ENCODE results near the gene CDHR2.
"Not testable (repeated sequence)": the region's sequence is repeated elsewhere in the genome, so short reads cannot be mapped to it uniquely, and the experiment has no call there.

CDHR2 gene

DNA sequence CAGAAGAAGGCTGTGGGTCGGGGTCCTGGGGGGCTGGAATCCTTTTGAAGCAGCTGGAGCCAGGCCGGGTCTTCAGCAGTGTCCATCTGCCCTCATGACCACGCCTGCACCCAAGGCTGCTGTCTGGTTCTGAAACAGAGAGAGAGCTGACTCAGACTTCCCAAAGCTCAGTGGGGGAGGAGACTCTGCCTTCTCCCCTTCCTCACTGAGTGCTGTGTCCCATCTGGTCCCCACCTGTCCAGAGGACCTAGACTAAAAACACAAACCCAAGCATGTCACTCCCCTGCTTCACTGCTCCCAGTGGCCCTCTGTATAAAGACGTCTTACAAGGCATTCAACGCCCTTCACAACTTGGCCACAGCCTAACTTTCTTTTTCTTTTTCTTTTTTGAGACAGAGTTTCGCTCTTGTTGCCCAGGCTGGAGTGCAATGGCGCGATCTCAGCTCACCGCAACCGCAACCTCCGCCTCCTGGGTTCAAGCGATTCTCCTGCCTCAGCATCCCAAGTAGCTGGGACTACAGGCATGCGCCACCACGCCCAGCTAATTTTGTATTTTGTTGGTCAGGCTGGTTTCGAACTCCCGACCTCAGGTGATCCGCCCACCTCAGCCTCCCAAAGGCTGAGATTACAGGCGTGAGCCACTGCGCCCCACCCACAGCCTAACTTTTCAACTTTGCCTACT lies 50.7 kb downstream of the CDHR2 start:
- DNase-seq, result not testable (repeated sequence)

DNA sequence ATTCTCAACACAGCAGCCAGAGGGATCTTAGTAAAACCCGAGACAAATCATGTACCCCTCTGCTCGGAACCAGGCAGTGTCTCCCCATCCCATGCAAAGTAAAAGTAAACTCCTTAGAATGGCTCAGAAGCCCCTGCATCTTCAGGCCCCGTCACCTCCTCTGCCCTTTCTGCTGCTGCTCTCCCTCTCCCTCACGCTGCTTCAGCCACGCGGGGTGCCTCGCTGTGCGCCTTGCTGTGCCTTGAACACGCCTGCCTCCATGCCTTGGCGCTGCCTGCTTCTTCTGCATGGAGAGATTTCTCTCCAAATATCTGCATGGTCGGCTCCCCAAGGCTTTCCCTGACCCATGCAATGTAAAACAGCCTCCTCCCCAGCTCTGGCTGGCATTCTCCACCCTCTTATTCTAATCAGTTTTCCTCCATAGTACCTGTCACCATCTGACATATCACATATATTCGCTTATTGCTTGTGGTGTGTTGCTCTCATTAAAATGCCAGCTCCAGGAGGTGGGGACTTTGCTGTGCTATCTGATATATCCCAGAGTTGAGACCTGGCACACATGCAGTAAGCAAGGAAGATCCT lies 52.9 kb downstream of the CDHR2 start:
- no peak for DNase-seq

DNA sequence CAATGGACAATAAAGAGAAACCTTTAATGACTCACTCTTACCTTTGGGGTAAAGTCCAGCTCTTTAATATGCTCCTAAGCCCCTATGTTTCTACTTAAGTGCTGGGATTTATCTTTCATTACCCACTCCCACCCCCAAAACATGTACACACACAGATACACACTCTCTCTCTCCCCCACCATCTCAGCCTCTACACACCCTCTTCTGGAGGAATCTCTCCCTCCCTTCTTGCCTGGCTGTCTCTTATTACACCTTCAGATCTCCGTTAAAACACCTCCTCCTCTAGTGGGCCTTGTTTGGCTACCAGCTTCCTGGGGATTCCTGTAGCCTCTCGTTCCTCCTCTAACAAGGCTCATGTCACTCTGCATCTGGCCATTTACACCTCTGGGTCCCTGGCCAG lies 53.9 kb downstream of the CDHR2 start:
- DNase-seq, result no peak

DNA sequence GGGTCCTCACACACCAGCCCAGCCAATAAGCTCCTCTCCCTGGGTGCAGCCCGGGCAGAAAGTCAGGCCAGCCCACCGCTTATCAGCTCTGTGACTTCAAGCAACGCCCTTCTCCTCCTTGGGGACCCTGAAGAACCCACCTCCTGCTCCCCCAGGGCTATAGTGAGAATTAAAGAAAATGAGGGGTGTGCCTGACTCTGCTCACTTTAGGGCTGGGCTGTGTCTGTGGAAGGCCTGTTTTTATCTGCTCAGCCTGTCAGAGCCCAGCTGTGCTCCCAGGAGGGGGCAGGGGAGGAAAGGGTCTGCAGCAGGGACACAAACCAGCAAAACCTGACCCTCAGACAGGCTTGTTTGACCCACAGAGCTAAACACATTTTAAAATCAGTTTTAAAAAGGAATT lies 56.9 kb downstream of the CDHR2 start:
- DNase-seq, result no peak

DNA sequence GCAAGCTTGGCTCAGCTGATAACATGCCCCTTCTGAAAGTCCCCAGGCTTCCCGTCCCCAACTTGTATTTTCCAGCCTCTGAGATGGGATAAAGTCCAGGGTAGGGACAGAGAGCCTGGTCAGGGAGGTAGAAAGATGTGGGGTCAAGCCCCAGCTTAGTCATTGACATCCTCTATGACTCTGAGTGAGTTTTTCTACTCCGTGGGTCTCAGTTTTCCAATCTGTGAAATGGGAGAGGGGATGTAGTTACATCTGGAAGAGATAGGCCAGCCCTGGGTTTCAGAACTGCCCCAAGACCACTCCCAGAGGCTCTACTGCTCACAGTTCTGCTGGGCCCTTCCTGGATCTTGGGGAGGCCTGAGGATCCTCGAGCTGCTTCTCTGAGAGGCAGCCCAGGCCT lies 57.7 kb downstream of the CDHR2 start:
- no peak for DNase-seq

DNA sequence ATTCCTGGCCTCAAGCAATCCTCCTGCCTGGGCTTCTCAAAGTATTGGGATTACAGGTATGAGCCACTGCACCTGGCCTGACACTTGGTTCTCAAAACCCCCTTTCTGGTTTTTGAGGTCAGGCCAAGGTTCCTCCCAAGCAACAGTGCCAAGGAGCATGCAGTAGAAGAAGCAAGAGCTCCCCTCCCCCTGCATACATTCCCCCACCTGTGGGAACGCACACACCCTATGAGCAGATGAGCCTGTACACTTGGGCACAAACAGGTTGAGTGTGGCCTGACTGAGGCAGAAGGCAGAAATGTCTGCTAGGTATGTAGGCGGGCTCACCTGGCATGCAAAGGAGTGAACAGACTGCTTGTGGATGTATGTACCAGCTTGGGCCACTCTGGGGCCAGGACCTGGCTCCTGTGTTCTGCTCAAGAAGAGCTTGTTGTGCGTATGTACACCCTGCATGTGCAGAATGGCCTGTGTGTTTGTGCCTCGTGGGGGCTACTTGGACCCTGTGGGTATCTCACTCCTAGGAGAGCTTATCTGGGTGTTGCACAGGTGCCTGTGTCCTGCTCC lies 59.1 kb downstream of the CDHR2 start:
- no peak for DNase-seq

DNA sequence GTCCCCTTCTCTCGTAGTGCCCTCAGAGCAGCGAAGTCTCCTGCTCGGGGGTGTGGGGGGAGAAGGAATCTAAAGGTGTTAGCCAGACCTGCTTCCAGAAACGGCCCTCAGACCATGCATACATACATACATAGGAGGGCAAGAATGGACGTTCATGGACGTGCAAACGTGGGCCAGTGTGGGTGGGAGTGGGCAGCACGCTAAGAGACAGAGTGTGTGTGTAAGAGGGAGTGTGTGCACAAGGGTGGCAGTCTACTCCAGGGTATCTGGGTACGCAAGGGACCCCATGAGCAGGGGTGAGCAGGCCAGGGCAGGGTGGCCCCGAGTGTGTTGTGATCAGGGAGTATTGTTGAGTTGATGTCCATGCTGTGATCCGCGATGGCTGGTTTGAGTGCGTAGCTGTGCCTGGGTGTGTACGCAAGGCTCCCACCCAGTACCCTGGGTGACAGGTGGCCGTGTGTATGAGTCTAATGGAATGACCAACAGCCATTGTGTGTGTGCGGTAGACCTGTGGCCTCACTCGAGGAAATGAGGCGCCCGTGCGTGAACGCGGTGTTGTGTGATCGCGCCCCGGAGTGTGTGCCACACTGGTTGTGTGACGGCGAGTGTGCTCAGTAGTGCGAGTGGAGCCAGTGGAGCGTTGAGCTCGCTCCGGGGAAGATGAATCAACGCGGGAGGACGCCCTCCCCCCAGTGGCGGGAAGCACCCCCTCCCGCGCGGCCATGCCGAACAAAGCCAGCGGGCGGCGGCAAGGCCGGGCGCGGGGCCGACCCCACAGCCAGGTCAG lies 60.0 kb downstream of the CDHR2 start:
- DNase-seq, result no peak

DNA sequence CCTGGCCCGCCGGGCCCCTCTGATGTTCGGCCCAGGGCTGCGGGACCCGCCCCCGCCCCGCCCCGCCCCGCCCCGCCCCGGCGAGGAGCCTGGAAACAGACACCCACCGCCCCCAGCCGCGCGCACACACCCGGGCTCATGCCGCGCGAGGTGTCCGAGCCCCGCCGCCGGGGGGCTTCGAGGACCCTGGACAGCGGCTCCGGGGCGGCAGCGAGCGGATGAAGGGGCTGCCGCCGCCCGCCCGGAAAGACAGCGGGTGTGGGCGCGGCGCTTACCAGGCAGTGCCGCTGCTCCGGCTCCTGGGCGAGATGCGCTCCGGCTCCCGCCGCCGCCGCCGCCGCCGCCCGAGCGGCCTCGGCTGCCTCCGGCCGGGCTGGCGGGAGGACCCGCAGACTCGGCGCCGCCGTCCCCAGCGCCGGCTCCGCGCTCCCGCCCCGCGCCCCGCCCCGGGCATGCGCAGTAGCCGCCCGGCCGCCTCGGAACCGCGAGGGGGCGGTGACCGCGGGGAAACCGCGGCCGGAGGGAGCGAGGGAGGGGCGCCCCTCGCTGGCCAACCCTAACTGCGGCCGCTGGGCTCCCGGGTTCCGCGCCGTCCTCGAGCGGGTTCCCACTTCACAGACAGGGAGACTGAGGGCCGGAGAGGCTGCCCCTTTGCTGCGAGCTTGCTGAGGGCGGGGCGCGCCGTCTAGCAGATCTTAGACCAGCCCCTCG lies 60.7 kb downstream of the CDHR2 start, which contains the start of gene GPRIN1:
GPRIN1 (minus strand) TSS at position 433 of the 711 bp plus-strand sequence. CDS start 10,322 bp downstream, outside the sequence.
- DNase-seq, result peak; percentile 52

DNA sequence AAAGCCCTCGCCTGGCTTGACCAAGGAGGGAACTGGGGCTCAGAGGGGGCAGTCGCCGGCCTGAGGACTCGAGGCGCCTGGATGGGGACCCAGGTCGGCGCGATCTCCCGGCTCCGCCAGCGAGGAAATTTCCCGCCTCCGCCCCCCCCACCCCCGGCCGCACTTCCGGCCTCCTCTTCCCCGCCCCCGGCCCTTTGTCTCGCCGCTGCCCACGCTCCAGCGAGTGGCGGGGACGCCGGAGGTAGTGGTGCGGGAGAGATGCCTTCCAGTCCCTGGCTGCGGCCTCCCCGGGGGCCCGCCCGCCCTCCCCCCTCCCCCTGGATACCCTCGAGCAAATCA lies 61.3 kb downstream of the CDHR2 start:
- DNase-seq, result peak; percentile 48

DNA sequence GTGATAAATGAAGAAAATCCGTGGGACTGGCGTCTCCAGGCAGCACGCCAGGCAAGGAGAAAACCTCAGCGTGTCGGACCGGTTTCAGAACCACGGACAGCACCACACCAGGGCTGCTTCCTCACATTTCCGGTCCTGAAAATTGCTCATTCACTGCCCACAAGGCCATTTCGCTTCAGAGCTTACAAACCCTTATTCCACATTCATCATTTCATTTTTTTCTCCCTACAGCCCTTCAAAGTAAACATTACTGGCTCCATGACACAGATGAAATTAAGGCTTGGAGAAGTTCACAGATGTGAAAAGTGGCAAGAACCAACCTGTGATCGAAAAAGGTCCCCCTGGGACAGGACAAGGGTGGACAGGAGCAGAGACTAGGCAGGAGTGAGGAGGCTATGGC lies 62.3 kb downstream of the CDHR2 start:
- DNase-seq, result no peak

DNA sequence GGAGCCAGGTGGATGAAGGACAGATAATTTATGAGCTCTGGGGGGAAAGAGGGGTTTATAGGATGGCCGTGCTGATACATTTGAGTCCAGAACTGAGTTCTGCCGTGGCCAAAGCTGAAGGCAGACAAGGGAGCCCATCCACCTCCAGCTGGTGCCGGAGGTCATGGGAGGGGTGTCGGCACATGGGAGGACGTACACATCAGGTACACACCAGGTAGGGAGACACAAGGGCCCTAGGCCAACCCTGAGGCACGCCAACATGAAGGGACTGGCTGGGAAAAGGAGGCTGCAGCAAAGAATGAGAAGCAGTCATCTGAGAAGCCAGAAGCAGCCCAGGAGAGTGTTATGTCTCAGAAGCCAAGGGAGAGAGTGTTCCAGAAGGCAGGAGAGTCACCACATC lies 62.9 kb downstream of the CDHR2 start:
- DNase-seq, result no peak

DNA sequence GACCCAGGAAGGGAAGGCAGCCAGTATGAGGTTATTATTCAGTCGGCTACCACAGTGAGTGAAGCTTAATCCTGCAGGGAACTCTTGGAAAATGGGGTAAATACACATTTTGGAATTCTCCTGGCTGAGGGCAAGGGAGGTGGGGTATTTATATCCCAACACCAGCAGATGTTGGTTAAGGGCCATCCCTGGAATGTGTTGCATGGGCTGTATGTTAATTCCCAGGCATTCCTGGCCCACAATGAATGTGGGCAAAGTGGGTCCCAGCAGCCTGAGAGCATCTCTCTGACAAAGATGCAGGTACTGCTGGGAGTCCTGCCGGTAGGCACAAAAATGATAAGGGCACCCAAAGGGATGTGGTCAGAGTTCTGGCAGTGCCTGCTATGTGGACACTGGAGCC lies 63.7 kb downstream of the CDHR2 start:
- DNase-seq, result no peak

DNA sequence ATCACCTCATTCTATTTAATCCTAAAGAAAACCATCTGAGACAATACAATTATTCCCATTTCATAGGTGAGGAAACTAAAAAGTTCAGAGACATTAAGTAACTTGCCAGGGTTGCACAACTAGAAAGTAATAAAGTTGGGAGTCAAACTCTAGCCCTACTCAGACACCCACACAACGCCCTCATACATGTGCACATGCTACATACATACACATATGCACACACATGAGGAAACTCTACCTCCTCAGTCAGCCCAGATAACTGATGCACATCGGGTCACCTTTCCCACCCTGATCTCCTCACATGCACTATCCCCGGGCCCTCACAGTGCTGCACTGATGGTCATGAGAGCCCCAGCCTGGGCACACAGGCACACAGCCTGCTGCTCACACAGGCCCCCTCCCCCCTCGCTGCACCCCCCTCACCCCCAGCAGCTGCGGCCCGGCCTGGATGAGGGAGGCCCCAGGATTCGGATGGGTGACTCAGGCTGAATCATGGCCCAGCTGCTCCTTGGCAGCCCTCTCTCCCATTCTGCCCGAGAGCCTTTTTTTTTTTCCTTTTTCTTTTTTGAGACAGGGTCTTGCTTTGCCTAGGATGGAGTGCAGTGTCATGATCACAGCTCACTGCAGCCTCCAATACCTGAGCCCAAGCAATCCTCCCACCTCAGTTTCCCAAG lies 65.8 kb downstream of the CDHR2 start:
- DNase-seq, result no peak

DNA sequence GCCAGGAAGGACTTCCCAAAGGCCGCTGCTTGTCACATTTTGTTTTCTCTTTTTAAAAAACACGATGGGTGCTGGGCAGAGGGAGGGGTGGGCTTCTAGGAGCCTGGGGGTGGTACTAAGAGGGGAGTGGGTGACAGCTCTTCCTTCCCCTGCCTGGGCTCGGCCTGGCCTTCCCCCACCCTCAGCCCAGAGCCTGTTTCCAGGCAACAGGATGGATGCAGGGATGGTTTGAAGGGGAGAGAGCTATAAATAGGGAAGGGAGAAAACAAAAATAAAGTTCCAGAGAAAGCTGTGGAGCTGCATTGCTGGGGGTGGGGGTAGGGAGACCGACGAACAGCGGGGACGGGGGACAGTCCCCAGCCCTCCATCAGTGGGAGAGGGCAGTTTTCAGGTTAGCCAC lies 67.4 kb downstream of the CDHR2 start:
- no peak for DNase-seq

DNA sequence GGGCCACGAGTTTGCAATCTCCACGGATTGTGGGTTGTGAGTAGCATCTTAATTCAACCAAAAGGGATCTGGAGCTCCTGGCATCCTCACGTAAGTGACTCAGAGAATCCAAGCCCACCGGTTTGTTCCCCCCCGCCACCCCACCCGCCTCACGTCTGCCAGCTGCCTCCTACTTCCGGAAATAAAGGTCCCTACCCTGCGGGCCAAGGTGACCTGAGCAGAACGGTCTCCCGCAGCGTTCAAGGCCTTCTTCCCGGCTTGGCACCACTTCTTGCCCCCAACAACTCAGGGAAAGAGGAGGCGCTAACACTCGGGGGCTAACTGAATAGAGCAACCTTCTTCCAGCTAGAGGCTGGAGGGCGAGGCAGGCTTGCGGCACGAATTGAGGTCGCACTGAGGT lies 69.6 kb downstream of the CDHR2 start:
- DNase-seq, result no peak

DNA sequence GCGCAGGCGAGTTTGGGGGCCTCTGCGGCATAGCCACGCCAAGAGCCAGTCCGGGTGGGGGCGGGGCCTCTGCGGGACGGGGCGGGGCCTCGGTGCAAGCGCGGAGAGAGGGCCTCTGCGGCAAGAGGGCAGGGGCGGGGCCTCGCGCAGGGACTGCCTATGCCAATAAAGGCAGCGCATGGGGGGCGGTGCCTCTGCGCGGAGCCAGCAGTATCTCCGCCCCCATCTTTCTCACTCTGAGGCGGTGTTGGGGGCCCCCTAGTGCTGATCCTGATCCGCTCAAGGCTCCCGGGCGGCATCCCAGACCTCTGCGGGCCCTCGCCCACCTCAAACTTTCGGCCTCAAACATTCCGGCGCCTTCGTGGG lies 70.0 kb downstream of the CDHR2 start:
- DNase-seq, result no peak

DNA sequence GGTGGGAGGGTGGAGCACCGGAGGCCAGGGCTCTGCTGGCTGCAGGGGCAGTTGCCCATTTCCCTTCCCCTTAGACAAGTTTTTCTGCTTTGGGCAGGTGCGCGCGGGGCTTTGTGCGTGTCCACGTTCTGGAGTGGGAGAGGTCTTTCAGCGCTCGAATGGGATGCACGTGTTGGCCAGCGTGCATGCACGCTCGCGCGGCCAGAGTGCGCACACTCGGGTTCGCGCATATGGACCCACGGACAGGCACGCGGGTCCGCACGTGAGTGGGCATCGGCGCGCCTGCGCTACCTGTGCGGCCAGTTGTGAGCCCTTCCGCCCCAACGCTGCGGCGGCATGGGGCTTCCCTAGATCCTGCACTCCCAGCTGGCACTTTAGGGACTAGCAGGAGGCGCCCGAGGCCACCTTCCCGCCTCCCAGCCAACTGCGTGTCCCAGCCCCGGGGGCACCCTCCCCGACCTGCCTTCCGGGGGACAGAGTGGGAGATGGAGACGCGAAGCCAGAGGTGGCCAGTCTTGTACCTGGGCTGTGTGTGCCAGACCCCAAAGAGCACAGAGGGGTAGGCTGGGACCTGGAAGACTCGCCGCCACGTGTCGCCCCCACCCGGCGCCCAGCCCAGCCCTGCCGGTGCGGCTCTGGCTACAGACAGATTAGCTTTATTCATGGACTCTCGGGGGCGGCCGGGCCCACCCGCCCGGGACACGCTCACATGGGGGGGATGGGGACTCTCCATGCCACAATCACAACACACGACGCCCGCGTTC lies 70.6 kb downstream of the CDHR2 start:
- DNase-seq, result no peak

DNA sequence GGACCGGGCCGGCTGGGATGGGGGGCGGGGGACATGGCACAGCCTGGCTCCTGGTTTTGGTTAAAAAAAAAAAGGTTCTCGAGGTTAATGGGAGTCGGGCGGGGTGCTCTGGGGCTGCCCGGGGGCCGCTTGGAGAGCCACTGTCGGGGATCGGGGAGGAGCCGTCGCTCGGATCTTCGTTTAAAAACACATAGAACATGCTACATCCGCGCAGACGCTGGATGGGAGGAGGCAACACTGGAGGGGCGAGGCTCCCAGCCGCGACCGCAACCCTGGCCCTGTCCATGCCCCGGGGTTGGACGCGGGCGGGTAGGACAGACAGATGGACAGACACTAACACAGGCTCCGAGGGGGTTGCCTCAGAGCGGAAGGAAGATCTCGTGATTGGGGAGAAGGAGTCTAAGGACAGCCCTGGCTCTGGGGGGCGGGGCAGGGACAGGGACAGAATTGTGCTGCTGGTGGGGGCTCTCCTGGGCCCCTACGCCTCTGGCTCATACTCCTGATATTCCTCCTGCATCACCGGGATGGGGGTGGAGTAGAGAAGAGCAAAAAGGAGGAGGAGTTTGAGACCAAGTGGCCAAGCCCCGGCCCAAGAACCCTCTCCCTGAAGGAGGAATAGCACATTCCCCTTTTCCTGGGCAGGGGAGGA lies 71.3 kb downstream of the CDHR2 start:
- DNase-seq, result no peak

DNA sequence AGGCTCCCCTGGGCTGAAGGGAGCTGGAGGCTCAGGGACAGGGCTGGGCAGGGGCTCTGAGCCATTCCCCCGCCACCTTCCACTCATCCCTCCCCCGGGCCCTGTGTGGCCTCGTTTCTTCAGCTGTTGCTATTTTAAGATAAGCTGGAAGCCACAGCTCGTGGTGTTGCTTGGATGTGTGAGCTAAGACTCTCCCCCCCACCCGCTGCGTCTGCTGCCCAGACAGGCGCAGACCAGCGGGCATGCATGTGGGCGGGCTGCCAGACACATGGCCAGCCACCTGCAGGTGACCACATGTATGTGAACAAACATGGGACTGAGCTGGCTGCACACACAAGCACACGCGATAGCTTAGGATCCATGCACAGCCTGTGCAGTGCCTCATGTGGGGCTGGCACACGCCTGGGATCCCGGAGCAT lies 72.5 kb downstream of the CDHR2 start:
- no peak for DNase-seq

DNA sequence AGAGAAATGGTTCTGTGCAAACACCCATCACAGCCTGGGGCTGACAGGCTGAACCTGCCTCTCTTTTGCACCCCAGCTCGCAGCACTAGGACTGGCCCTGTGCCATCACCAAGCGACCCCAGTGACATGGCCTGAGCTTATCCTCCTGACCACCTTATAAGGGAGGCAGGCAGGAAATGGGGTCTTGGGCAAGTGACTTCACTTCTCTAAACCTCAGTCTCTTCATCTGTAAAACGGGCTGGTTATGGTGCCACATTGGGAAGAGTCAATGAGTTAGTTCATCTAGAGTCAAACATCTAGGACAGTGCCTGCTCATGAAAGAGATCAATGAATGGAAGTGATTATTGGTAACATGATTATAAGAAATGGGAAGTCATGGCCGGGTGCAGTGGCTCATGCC lies 75.0 kb downstream of the CDHR2 start:
- DNase-seq, result no peak

DNA sequence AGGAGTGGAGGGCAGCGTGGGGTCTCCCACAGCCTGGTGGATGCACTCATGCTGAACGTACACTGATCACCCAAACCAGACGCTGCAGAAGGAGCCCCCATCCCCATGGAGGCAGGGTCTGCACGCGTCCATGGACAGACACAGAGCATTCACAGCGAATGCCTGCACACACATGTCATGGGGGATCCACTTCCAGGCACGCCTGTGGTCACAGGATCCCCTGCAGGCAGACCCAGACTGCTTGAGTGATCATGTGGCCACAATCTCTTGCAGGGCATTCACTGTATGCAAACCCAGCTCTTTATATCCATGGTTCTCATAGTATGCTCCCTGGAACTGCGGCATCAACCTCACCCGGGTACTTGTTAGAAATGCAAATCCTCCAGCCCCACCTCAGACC lies 75.8 kb downstream of the CDHR2 start:
- no peak for DNase-seq

DNA sequence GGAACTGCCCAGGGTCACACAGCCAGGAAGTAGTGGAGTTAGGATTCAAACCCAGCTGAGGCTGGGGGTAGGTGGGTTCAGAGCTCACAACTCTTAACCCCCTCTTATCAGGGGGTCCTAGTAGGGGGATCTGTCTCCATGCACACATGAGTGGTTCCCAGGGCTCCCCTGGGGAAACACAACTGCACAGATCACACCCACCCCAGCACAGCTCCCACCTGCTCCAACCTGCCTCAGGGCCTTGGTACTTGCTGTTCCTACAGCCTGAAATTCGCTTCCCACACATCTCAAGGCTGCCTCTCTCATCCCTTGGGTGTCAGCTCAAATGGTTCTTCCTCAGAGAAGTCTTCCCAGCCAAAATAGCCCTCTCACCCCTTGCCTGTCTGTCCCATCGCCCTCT lies 76.4 kb downstream of the CDHR2 start:
- no peak for DNase-seq

Data from NCI-H2029 (cell line).